Gastrocnemius medialis (tissue), 4 donors: ENCODE results near the gene SLC6A1.

Source experiments
- CTCF ChIP-seq, 5 experiments: fragments of 450-650 bp in 3 of 5; fragments of 200-600 bp in 2 of 5; sonication (generic) in 2 of 5; IDR thresholded peaks in 4 of 5; conservative IDR thresholded peaks in 1 of 5; 1 replicate in 4 of 5; 2 replicates in 1 of 5; pipeline ENCODE4 v1.5.1; 2016 to 2019; ENCODE audit warnings: antibody characterized with exemption in 5 of 5, mild to moderate bottlenecking in 3 of 5, moderate library complexity in 3 of 5
- POLR2A ChIP-seq, 2 donors: fragments of 450-650 bp; IDR thresholded peaks; one replicate each; pipeline ENCODE4 v1.6.1; 2017; ENCODE audit warnings: antibody characterized with exemption in 2 of 2, mild to moderate bottlenecking in 2 of 2, moderate library complexity in 2 of 2

DNA sequence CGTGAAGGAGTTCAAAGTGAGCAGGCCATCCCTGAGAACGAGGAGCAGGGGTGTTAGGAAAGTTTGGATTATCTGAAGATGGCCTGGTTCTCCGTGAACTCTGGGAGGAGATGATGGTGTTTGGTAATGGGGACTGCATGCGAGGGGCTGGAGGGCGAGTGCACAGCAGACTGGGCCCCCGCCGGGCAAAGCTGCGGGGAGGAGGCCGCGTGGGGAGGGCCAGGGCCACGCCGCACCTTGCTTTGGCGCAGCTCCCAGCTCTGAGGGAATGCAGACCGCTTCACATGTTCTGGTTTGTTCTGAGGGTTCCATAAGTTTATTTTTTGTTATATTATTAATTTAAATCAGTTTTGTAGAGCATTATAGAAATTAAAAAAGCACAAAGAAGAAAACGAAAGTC lies 22.2 kb downstream of the SLC6A1 start:
- TF ChIP-seq CTCF (IDR thresholded peaks at IDR 0.05 in 4 of 5, conservative IDR thresholded peaks at IDR 0.05 in 1 of 5): no peak
- TF ChIP-seq POLR2A (IDR thresholded peaks at IDR 0.05): no peak
